ENCODE results near the gene FN1.
"Not testable (repeated sequence)": the region's sequence is repeated elsewhere in the genome, so short reads cannot be mapped to it uniquely, and the experiment has no call there.

Gene FN1

GRCh38 chr2:215409331-215410127 lies 26.3 kb downstream of the FN1 start:
- Histone ChIP-seq H3K9me3 (ENCODE audit: control insufficient read depth in 2 of 2, low read length in 2 of 2) (no peaks in the 10 kb centered on the region), H3K36me3 (ENCODE audit: control insufficient read depth in 2 of 2, insufficient read depth in 2 of 2, low read length in 2 of 2) (peaks cover 2 to 7% of the 10 kb centered on the region in 2 donors), H3K4me3 (ENCODE audit: low read length in 2 of 2) (no peak overlapping the region), H3K4me1 (ENCODE audit: control insufficient read depth in 2 of 2, insufficient read depth in 2 of 2, low read length in 2 of 2) (no peaks in the 10 kb centered on the region), H3K9ac (ENCODE audit: low read depth in 1 of 2, low read length in 2 of 2) (no peak overlapping the region), H3K27ac (ENCODE audit: low read depth in 2 of 2, low read length in 2 of 2) (no peak overlapping the region), H3K27me3 (ENCODE audit: control insufficient read depth in 2 of 2, insufficient read depth in 2 of 2, low read length in 2 of 2) (no peaks in the 10 kb centered on the region)

- not testable (repeated sequence) for H3K27me3 ChIP-seq (ENCODE audit: control insufficient read depth in 2 of 2, insufficient read depth in 2 of 2, low read length in 2 of 2); H3K9me3 ChIP-seq (ENCODE audit: control insufficient read depth in 2 of 2, low read length in 2 of 2); H3K27ac ChIP-seq (ENCODE audit: low read depth in 2 of 2, low read length in 2 of 2); H3K36me3 ChIP-seq (ENCODE audit: control insufficient read depth in 2 of 2, insufficient read depth in 2 of 2, low read length in 2 of 2); H3K4me1 ChIP-seq (ENCODE audit: control insufficient read depth in 2 of 2, insufficient read depth in 2 of 2, low read length in 2 of 2); H3K4me3 ChIP-seq (ENCODE audit: low read length in 2 of 2); H3K9ac ChIP-seq (ENCODE audit: low read depth in 1 of 2, low read length in 2 of 2)
Observed at GRCh38 chr2:215408441-215408840, 27.4 kb downstream of the FN1 start.

- Histone ChIP-seq H3K9me3 (ENCODE audit: control insufficient read depth in 2 of 2, low read length in 2 of 2) (no peaks in the 10 kb centered on the region), H3K4me3 (ENCODE audit: low read length in 2 of 2) (no peak overlapping the region), H3K36me3 (ENCODE audit: control insufficient read depth in 2 of 2, insufficient read depth in 2 of 2, low read length in 2 of 2) (peaks cover 5 to 7% of the 10 kb centered on the region in 2 donors), H3K27ac (ENCODE audit: low read depth in 2 of 2, low read length in 2 of 2) (no peak overlapping the region), H3K4me1 (ENCODE audit: control insufficient read depth in 2 of 2, insufficient read depth in 2 of 2, low read length in 2 of 2) (no peaks in the 10 kb centered on the region), H3K9ac (ENCODE audit: low read depth in 1 of 2, low read length in 2 of 2) (no peak overlapping the region), H3K27me3 (ENCODE audit: control insufficient read depth in 2 of 2, insufficient read depth in 2 of 2, low read length in 2 of 2) (no peaks in the 10 kb centered on the region)
Observed at GRCh38 chr2:215407590-215408264, 28.1 kb downstream of the FN1 start.

DNA sequence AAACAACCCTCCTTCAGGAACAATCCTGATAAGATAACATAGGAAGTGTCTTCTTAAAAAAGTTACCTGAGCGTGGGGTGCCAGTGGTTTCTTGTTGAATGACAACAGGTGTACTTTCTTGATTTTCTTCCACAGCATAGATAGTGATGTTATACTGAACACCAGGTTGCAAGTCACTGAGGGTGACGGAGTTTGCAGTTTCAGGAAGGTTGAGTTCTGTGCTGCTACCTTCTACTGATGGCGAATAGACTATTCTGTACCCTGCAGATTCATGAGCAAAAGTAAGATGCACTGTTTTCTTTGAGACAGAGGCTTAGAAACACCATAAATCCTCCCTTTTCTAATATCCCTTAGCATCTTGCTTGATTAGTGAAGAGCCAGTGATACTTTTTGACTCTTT lies 28.8 kb downstream of the FN1 start:
- Histone ChIP-seq H3K27ac (ENCODE audit: low read depth in 2 of 2, low read length in 2 of 2) (no peak overlapping the region), H3K4me3 (ENCODE audit: low read length in 2 of 2) (no peak overlapping the region), H3K27me3 (ENCODE audit: control insufficient read depth in 2 of 2, insufficient read depth in 2 of 2, low read length in 2 of 2) (no peaks in the 10 kb centered on the region), H3K4me1 (ENCODE audit: control insufficient read depth in 2 of 2, insufficient read depth in 2 of 2, low read length in 2 of 2) (no peaks in the 10 kb centered on the region), H3K9ac (ENCODE audit: low read depth in 1 of 2, low read length in 2 of 2) (no peak overlapping the region), H3K9me3 (ENCODE audit: control insufficient read depth in 2 of 2, low read length in 2 of 2) (no peaks in the 10 kb centered on the region), H3K36me3 (ENCODE audit: control insufficient read depth in 2 of 2, insufficient read depth in 2 of 2, low read length in 2 of 2) (peaks cover 5 to 7% of the 10 kb centered on the region in 2 donors)

- Histone ChIP-seq H3K27me3 (ENCODE audit: control insufficient read depth in 2 of 2, insufficient read depth in 2 of 2, low read length in 2 of 2) (no peaks in the 10 kb centered on the region), H3K9me3 (ENCODE audit: control insufficient read depth in 2 of 2, low read length in 2 of 2) (no peaks in the 10 kb centered on the region), H3K36me3 (ENCODE audit: control insufficient read depth in 2 of 2, insufficient read depth in 2 of 2, low read length in 2 of 2) (peaks cover 5 to 7% of the 10 kb centered on the region in 2 donors)
Observed at GRCh38 chr2:215405722-215406581, 29.9 kb downstream of the FN1 start.

DNA sequence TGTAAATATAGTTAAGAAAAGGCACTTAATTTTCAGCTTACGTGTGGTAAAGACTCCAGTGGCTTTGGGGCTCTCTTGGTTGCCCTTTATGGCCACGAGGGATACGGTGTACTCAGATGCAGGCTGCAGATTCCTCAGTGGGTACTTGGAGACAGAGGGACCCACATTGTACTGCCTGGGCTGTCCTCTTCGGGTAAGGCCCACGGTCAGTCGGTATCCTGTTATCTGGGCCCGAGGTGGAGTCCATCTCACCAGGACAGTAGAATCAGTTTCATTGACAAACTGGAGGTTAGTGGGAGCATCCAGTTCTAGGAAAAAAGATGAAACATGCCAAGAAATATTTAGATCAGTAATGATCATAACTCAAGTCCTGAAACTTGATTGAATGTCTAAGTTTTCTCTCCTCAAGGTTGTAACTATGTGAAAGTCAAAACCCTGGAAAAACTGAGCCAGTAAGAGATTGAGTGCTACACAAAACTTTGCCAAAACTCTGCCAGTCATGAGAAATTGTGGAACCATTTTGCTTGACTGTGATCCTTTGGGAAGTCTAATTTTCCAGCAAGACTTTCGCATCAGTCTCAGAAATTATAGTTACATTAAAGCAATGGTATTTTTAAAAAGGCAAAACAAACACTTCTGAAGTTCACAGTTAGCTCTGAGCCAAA lies 31.4 kb downstream of the FN1 start:
- H3K9ac ChIP-seq (ENCODE audit: low read depth in 1 of 2, low read length in 2 of 2): no peak overlapping the region
- no peak overlapping the region for H3K4me3 ChIP-seq (ENCODE audit: low read length in 2 of 2)
- H3K36me3 ChIP-seq (ENCODE audit: control insufficient read depth in 2 of 2, insufficient read depth in 2 of 2, low read length in 2 of 2): peaks cover 4 to 5% of the 10 kb centered on the region in 2 donors
- H3K27ac ChIP-seq (ENCODE audit: low read depth in 2 of 2, low read length in 2 of 2): no peak overlapping the region
- H3K4me1 ChIP-seq (ENCODE audit: control insufficient read depth in 2 of 2, insufficient read depth in 2 of 2, low read length in 2 of 2): no peaks in the 10 kb centered on the region
- H3K27me3 ChIP-seq (ENCODE audit: control insufficient read depth in 2 of 2, insufficient read depth in 2 of 2, low read length in 2 of 2): no peaks in the 10 kb centered on the region
- no peaks in the 10 kb centered on the region for H3K9me3 ChIP-seq (ENCODE audit: control insufficient read depth in 2 of 2, low read length in 2 of 2)

More at GRCh38 chr2:215405722-215406581, 29.9 kb downstream of the FN1 start:
- Histone ChIP-seq H3K4me3 (ENCODE audit: low read length in 2 of 2) (no peak overlapping the region), H3K9ac (ENCODE audit: low read depth in 1 of 2, low read length in 2 of 2) (no peak overlapping the region), H3K27ac (ENCODE audit: low read depth in 2 of 2, low read length in 2 of 2) (no peak overlapping the region), H3K4me1 (ENCODE audit: control insufficient read depth in 2 of 2, insufficient read depth in 2 of 2, low read length in 2 of 2) (no peaks in the 10 kb centered on the region)

GRCh38 chr2:215403441-215404347 lies 32.2 kb downstream of the FN1 start:
- H3K27me3 ChIP-seq (ENCODE audit: control insufficient read depth in 2 of 2, insufficient read depth in 2 of 2, low read length in 2 of 2): no peaks in the 10 kb centered on the region
- no peaks in the 10 kb centered on the region for H3K9me3 ChIP-seq (ENCODE audit: control insufficient read depth in 2 of 2, low read length in 2 of 2)
- no peaks in the 10 kb centered on the region for H3K4me1 ChIP-seq (ENCODE audit: control insufficient read depth in 2 of 2, insufficient read depth in 2 of 2, low read length in 2 of 2)
- H3K9ac ChIP-seq (ENCODE audit: low read depth in 1 of 2, low read length in 2 of 2): no peak overlapping the region
- H3K36me3 ChIP-seq (ENCODE audit: control insufficient read depth in 2 of 2, insufficient read depth in 2 of 2, low read length in 2 of 2): peaks cover 4 to 5% of the 10 kb centered on the region in 2 donors
- no peak overlapping the region for H3K4me3 ChIP-seq (ENCODE audit: low read length in 2 of 2)
- H3K27ac ChIP-seq (ENCODE audit: low read depth in 2 of 2, low read length in 2 of 2): no peak overlapping the region

- no peak overlapping the region for H3K27ac ChIP-seq (ENCODE audit: low read depth in 2 of 2, low read length in 2 of 2)
- H3K9me3 ChIP-seq (ENCODE audit: control insufficient read depth in 2 of 2, low read length in 2 of 2): no peaks in the 10 kb centered on the region
- H3K4me3 ChIP-seq (ENCODE audit: low read length in 2 of 2): no peak overlapping the region
- H3K27me3 ChIP-seq (ENCODE audit: control insufficient read depth in 2 of 2, insufficient read depth in 2 of 2, low read length in 2 of 2): no peaks in the 10 kb centered on the region
- peaks cover 4 to 5% of the 10 kb centered on the region in 2 donors for H3K36me3 ChIP-seq (ENCODE audit: control insufficient read depth in 2 of 2, insufficient read depth in 2 of 2, low read length in 2 of 2)
- no peak overlapping the region for H3K9ac ChIP-seq (ENCODE audit: low read depth in 1 of 2, low read length in 2 of 2)
- no peaks in the 10 kb centered on the region for H3K4me1 ChIP-seq (ENCODE audit: control insufficient read depth in 2 of 2, insufficient read depth in 2 of 2, low read length in 2 of 2)
Observed at GRCh38 chr2:215401896-215402379, 33.9 kb downstream of the FN1 start.
